H9 (cell line): Measurements from ENCODE around the gene CAMSAP2. TPM values are rescaled to one million over a fixed set of nuclear protein-coding genes. Genes with fewer than 3 reads are reported as not detected.
"Not testable (repeated sequence)": the region's sequence is repeated elsewhere in the genome, so short reads cannot be mapped to it uniquely, and the experiment has no call there.

Experiments
- DNase-seq: peaks from one replicate; pipeline ENCODE4 v3.0.0-alpha.2; 2017
- H2AFZ ChIP-seq: one replicate; pipeline ENCODE4 v1.6.1; 2013; ENCODE audit warnings: mild to moderate bottlenecking, low read length, control low read depth, moderate library complexity
- H2AK5ac ChIP-seq: 2 replicates; pipeline ENCODE4 v1.6.1; 2013; ENCODE audit warnings: low read length, control low read depth, mixed read lengths; ENCODE audit not compliant: insufficient read length
- H2BK120ac ChIP-seq: one replicate; pipeline ENCODE4 v1.6.1; 2013; ENCODE audit warnings: low read depth, mild to moderate bottlenecking, low read length, control low read depth, inconsistent platforms; ENCODE audit not compliant: poor library complexity, severe bottlenecking
- H2BK12ac ChIP-seq: 2 replicates; pipeline ENCODE4 v1.6.1; 2013; ENCODE audit warnings: low read length, control low read depth, mixed read lengths, low read depth; ENCODE audit not compliant: insufficient read length
- H2BK15ac ChIP-seq: 2 replicates; pipeline ENCODE4 v1.6.1; 2013; ENCODE audit warnings: low read depth, low read length, control low read depth
- H2BK20ac ChIP-seq: one replicate; pipeline ENCODE4 v1.6.1; 2013; ENCODE audit warnings: low read depth, mild to moderate bottlenecking, low read length, control low read depth, inconsistent platforms; ENCODE audit not compliant: poor library complexity, severe bottlenecking
- H2BK5ac ChIP-seq: 2 replicates; pipeline ENCODE4 v1.6.1; 2013; ENCODE audit warnings: low read length, control low read depth, mixed read lengths; ENCODE audit not compliant: insufficient read length
- H3K14ac ChIP-seq: 2 replicates; pipeline ENCODE4 v1.6.1; 2013; ENCODE audit warnings: low read length, control low read depth; ENCODE audit not compliant: insufficient read depth
- H3K18ac ChIP-seq: 2 replicates; pipeline ENCODE4 v1.6.1; 2013; ENCODE audit warnings: low read depth, mild to moderate bottlenecking, mixed read lengths, low read length, control low read depth; ENCODE audit not compliant: insufficient read length
- H3K23ac ChIP-seq: 2 replicates; pipeline ENCODE4 v1.6.1; 2013; ENCODE audit warnings: low read length, control low read depth, mixed read lengths, low read depth; ENCODE audit not compliant: insufficient read length
- H3K23me2 ChIP-seq: 2 replicates; pipeline ENCODE4 v1.6.1; 2013; ENCODE audit warnings: low read depth, mild to moderate bottlenecking, mixed read lengths, low read length, control low read depth; ENCODE audit not compliant: insufficient read length, poor library complexity, severe bottlenecking
- H3K27ac ChIP-seq: 2 replicates; pipeline ENCODE4 v1.5.1; 2013; ENCODE audit warnings: low read length, control low read depth, mixed read lengths, low read depth; ENCODE audit not compliant: insufficient read length
- H3K27me3 ChIP-seq: 2 replicates; pipeline ENCODE4 v1.6.1; 2013; ENCODE audit warnings: low read length, control low read depth, inconsistent platforms; ENCODE audit not compliant: insufficient read depth
- H3K4ac ChIP-seq: 2 replicates; pipeline ENCODE4 v1.6.1; 2013; ENCODE audit warnings: low read depth, mild to moderate bottlenecking, control low read depth, inconsistent platforms, low read length, moderate library complexity
- H3K4me1 ChIP-seq: 2 replicates; pipeline ENCODE4 v1.6.1; 2013; ENCODE audit warnings: low read length, control low read depth, inconsistent platforms; ENCODE audit not compliant: insufficient read depth
- H3K4me2 ChIP-seq: 2 replicates; pipeline ENCODE4 v1.6.1; 2013; ENCODE audit warnings: low read length, control low read depth, mixed read lengths; ENCODE audit not compliant: insufficient read length, insufficient read depth
- H3K56ac ChIP-seq: 2 replicates; pipeline ENCODE4 v1.6.1; 2013; ENCODE audit warnings: low read depth, mild to moderate bottlenecking, mixed read lengths, low read length, control low read depth; ENCODE audit not compliant: insufficient read length
- H3K79me1 ChIP-seq: 2 replicates; pipeline ENCODE4 v1.6.1; 2013; ENCODE audit warnings: low read depth, mild to moderate bottlenecking, moderate library complexity, low read length, control low read depth, inconsistent platforms; ENCODE audit not compliant: insufficient read depth, poor library complexity, severe bottlenecking
- H3K79me2 ChIP-seq: 2 replicates; pipeline ENCODE4 v1.6.1; 2013; ENCODE audit warnings: low read length, control low read depth, inconsistent platforms; ENCODE audit not compliant: insufficient read depth
- H3K9ac ChIP-seq: 2 replicates; pipeline ENCODE4 v1.6.1; 2013; ENCODE audit warnings: low read length, control low read depth, mixed read lengths; ENCODE audit not compliant: insufficient read length; ENCODE audit errors: extremely low read depth
- H3K9me3 ChIP-seq: one replicate; pipeline ENCODE4 v1.6.1; 2013; ENCODE audit warnings: low read depth, low read length, inconsistent platforms; ENCODE audit not compliant: control insufficient read depth
- H3T11ph ChIP-seq: one replicate; pipeline ENCODE4 v1.6.1; 2013; ENCODE audit warnings: mild to moderate bottlenecking, low read length, control low read depth, inconsistent platforms
- H4K20me1 ChIP-seq: one replicate; pipeline ENCODE4 v1.6.1; 2013; ENCODE audit not compliant: control insufficient read depth, insufficient read length, insufficient read depth
- H4K5ac ChIP-seq: 2 replicates; pipeline ENCODE4 v1.6.1; 2013; ENCODE audit warnings: low read depth, mild to moderate bottlenecking, mixed read lengths, low read length, control low read depth; ENCODE audit not compliant: insufficient read length
- H4K8ac ChIP-seq: replicated peaks from 2 replicates; pipeline ENCODE4 v1.6.1; 2013; ENCODE audit warnings: low read length, control low read depth, mixed read lengths, low read depth; ENCODE audit not compliant: insufficient read length
- H4K91ac ChIP-seq: 2 replicates; pipeline ENCODE4 v1.6.1; 2013; ENCODE audit warnings: low read depth, mild to moderate bottlenecking, moderate library complexity, mixed read lengths, low read length, control low read depth; ENCODE audit not compliant: insufficient read length
- H3K27ac Mint-ChIP-seq, 3 experiments: 2 replicates in 2 of 3; 3 replicates in 1 of 3; pipeline ENCODE4 v1.8.0; 2020 to 2021; ENCODE audit warnings: mixed read lengths in 3 of 3, mild to moderate bottlenecking in 1 of 3, moderate library complexity in 1 of 3
- H3K27me3 Mint-ChIP-seq: 2 replicates; pipeline ENCODE4 v1.8.0; 2021; ENCODE audit warnings: low read depth, mild to moderate bottlenecking, moderate library complexity, mixed read lengths
- H3K36me3 Mint-ChIP-seq, 3 experiments: 2 replicates in 2 of 3; 3 replicates in 1 of 3; pipeline ENCODE4 v1.8.0; 2020 to 2021; ENCODE audit warnings: low read depth in 3 of 3, mixed read lengths in 3 of 3; ENCODE audit not compliant: insufficient read depth in 1 of 3
- H3K4me1 Mint-ChIP-seq, 2 experiments: 2 replicates each; pipeline ENCODE4 v1.8.0; 2020; ENCODE audit warnings: mixed read lengths in 2 of 2
- H3K4me3 Mint-ChIP-seq, 2 experiments: 2 replicates in 1 of 2; 3 replicates in 1 of 2; pipeline ENCODE4 v1.8.0; 2020 to 2021; ENCODE audit warnings: mild to moderate bottlenecking in 2 of 2, mixed read lengths in 2 of 2, moderate library complexity in 1 of 2
- H3K9me3 Mint-ChIP-seq, 2 experiments: 2 replicates in 1 of 2; 3 replicates in 1 of 2; pipeline ENCODE4 v1.8.0; 2020; ENCODE audit warnings: mild to moderate bottlenecking in 2 of 2, mixed read lengths in 2 of 2, moderate library complexity in 1 of 2
- WGBS: extraction: QIAGEN DNeasy Blood & Tissue Kit; methylation state at CpG from one replicate; pipeline ENCODE4 v1.1.7; 2013; ENCODE audit warnings: missing lambda C conversion rate, low lambda C conversion rate, mixed read lengths; ENCODE audit not compliant: insufficient read length; ENCODE audit errors: extremely low coverage; 5-methylcytosine and 5-hydroxymethylcytosine counted together
- total RNA-seq: library from RNA; stranded (reverse); gene quantifications from 2 replicates; pipeline ENCODE4 v1.2.1, GENCODE V29; 2021
- TF ChIP-seq, protein P1 (sequence below): fragments of 200-600 bp; sonication (generic); conservative IDR thresholded peaks from 3 replicates; pipeline ENCODE4 v1.8.0; 2021; ENCODE audit warnings: antibody characterized with exemption, mild to moderate bottlenecking

Gene CAMSAP2
- total RNA-seq, 1 experiment from 2014 or later, result 33.7 TPM

DNA sequence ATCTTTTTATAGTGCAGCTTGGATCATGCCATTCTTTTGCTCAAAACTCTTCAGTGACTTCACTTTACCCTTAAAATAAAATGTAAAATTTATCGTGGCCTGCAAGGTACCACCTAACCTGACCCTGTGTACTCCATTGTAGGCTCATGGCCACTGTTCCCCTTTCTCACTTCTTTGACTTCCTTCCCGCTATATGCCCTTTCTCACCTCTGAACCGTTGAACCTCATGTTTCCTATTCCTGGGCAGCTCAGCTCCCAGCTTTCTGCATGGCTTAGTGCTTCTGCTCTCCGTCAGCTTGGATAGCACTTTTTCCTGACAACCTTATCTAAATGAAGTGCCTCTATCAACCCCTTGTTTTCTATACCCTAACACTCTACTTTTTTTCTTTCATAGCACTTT, 73.0 kb downstream of the CAMSAP2 start:
- Histone ChIP-seq H3K27ac (no peak overlapping the region), H3K9me3 (no peaks in the 10 kb centered on the region), H2BK20ac (no peak overlapping the region), H2BK15ac (no peak overlapping the region), H4K8ac (no peak overlapping the region), H2AK5ac (no peak overlapping the region), H3K79me1 (no peaks in the 10 kb centered on the region), H2BK120ac (no peak overlapping the region), H2AFZ (no peak overlapping the region), H3K4ac (no peak overlapping the region), H3K4me1 (no peaks in the 10 kb centered on the region), H3K79me2 (no peaks in the 10 kb centered on the region; the same call in 1 of the 2 replicates), H3K27me3 (no peaks in the 10 kb centered on the region), H3K56ac (no peak overlapping the region), H4K91ac (no peak overlapping the region), H2BK5ac (no peak overlapping the region), H3K18ac (no peak overlapping the region), H3K23me2 (no peaks in the 10 kb centered on the region), H3K9ac (no peak overlapping the region), H4K5ac (no peak overlapping the region), H3K4me2 (no peak overlapping the region), H3T11ph (no peak overlapping the region), H3K23ac (no peak overlapping the region), H4K20me1 (no peaks in the 10 kb centered on the region), H2BK12ac (no peak overlapping the region), H3K14ac (no peak overlapping the region)
- no peak overlapping the region for H3K4me3 Mint-ChIP-seq
- TF ChIP-seq, protein P1, sequence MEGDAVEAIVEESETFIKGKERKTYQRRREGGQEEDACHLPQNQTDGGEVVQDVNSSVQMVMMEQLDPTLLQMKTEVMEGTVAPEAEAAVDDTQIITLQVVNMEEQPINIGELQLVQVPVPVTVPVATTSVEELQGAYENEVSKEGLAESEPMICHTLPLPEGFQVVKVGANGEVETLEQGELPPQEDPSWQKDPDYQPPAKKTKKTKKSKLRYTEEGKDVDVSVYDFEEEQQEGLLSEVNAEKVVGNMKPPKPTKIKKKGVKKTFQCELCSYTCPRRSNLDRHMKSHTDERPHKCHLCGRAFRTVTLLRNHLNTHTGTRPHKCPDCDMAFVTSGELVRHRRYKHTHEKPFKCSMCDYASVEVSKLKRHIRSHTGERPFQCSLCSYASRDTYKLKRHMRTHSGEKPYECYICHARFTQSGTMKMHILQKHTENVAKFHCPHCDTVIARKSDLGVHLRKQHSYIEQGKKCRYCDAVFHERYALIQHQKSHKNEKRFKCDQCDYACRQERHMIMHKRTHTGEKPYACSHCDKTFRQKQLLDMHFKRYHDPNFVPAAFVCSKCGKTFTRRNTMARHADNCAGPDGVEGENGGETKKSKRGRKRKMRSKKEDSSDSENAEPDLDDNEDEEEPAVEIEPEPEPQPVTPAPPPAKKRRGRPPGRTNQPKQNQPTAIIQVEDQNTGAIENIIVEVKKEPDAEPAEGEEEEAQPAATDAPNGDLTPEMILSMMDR, result no peak
- no peaks in the 10 kb centered on the region for H3K9me3 Mint-ChIP-seq
- no peaks in the 10 kb centered on the region for H3K27me3 Mint-ChIP-seq
- H3K27ac Mint-ChIP-seq, result no peak overlapping the region; a peak in 1 of 7 replicates
- DNase-seq, result no peak
- no CpG with 5 or more reads among the region's 4 CpGs for WGBS
- peaks cover 3 to 6% of the 10 kb centered on the region in 2 experiments for H3K4me1 Mint-ChIP-seq
- peaks cover 12 to 44% (median 33%) of the 10 kb centered on the region in 3 experiments; a peak in 6 of 7 replicates for H3K36me3 Mint-ChIP-seq

DNA sequence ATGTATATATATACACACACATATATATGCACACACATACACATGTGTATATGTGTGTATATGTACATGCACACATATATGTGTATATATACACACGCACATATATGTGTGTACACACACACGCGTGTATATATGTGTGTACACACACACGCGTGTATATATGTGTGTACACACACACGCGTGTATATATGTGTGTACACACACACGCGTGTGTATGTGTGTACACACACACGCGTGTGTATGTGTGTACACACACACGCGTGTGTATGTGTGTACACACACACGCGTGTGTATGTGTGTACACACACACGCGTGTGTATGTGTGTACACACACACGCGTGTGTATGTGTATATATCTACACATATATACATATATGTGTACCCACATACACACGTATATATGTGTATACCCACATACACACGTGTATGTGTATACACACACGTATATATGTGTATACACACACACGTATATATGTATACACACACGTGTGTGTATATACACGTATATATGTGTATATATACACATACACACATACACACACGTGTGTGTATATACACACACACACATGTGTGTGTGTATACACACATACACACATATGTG, 78.0 kb downstream of the CAMSAP2 start:
- H3K79me2 ChIP-seq, H2BK20ac ChIP-seq, H2BK5ac ChIP-seq, H2BK15ac ChIP-seq, H3T11ph ChIP-seq, H4K5ac ChIP-seq, H4K8ac ChIP-seq, H3K14ac ChIP-seq, H3K27me3 ChIP-seq, H3K27me3 Mint-ChIP-seq, H3K23ac ChIP-seq, H3K27ac ChIP-seq, H3K56ac ChIP-seq, DNase-seq, H3K18ac ChIP-seq, H3K9me3 ChIP-seq, H3K4me3 Mint-ChIP-seq, H3K4ac ChIP-seq, H3K9ac ChIP-seq, H3K9me3 Mint-ChIP-seq, H2AFZ ChIP-seq, H4K20me1 ChIP-seq, H3K23me2 ChIP-seq, H3K4me2 ChIP-seq, H3K79me1 ChIP-seq, H3K4me1 ChIP-seq, H2AK5ac ChIP-seq, H2BK12ac ChIP-seq, H2BK120ac ChIP-seq, H3K4me1 Mint-ChIP-seq, H3K27ac Mint-ChIP-seq, H4K91ac ChIP-seq: not testable (repeated sequence)
- peaks cover 0 to 12% (median 2%) of the 10 kb centered on the region in 3 experiments; a peak in 3 of 7 replicates for H3K36me3 Mint-ChIP-seq
- WGBS, result no CpG with 5 or more reads among the region's 26 CpGs
